Neural cell (in vitro differentiated cells): Measurements from ENCODE around the gene MAFB. TPM values are rescaled to one million over a fixed set of nuclear protein-coding genes. Genes with fewer than 3 reads are reported as not detected.

Source experiments
- H2AFZ ChIP-seq: fragments of 200-600, 300-800 bp; sonication (generic), shearing (Covaris generic); 2 replicates; pipeline ENCODE4 v1.6.0; 2014; ENCODE audit warnings: low read depth, mild to moderate bottlenecking, antibody characterized with exemption, low read length, moderate library complexity
- H3F3A ChIP-seq: fragments of 200-600 bp; shearing (Covaris generic); 2 replicates; pipeline ENCODE4 v1.6.1; 2016; ENCODE audit warnings: mild to moderate bottlenecking, moderate library complexity, mixed read lengths, antibody characterized with exemption, low read length; ENCODE audit not compliant: insufficient read depth, poor library complexity, severe bottlenecking
- H3K27ac ChIP-seq: fragments of 200-600, 300-800 bp; sonication (generic), shearing (Covaris generic); 2 replicates; pipeline ENCODE4 v1.5.1; 2014; ENCODE audit warnings: mild to moderate bottlenecking, low read length, moderate library complexity
- H3K27me3 ChIP-seq: fragments of 300-800, 200-600 bp; sonication (generic), shearing (Covaris generic); 2 replicates; pipeline ENCODE4 v1.6.0; 2014; ENCODE audit warnings: mild to moderate bottlenecking, low read depth, low read length, moderate library complexity; ENCODE audit not compliant: insufficient read depth
- H3K36me3 ChIP-seq: fragments of 300-800, 200-600 bp; sonication (generic), shearing (Covaris generic); 2 replicates; pipeline ENCODE4 v1.5.1; 2014; ENCODE audit warnings: mild to moderate bottlenecking, antibody characterized with exemption, low read length, moderate library complexity; ENCODE audit not compliant: insufficient read depth
- H3K4me2 ChIP-seq: fragments of 300-800, 200-600 bp; sonication (generic), shearing (Covaris generic); 2 replicates; pipeline ENCODE4 v1.6.0; 2014; ENCODE audit warnings: mild to moderate bottlenecking, low read length
- H3K4me3 ChIP-seq: fragments of 300-800, 200-600 bp; sonication (generic), shearing (Covaris generic); 2 replicates; pipeline ENCODE4 v1.5.1; 2014; ENCODE audit warnings: mild to moderate bottlenecking, low read length, moderate library complexity
- H3K79me2 ChIP-seq: fragments of 200-600 bp; shearing (Covaris generic); replicated peaks from 2 replicates; pipeline ENCODE4 v1.6.0; 2014; ENCODE audit warnings: mild to moderate bottlenecking, low read length, moderate library complexity; ENCODE audit not compliant: insufficient read depth
- H3K9ac ChIP-seq: fragments of 300-800, 200-600 bp; sonication (generic), shearing (Covaris generic); 2 replicates; pipeline ENCODE4 v1.6.1; 2016; ENCODE audit warnings: mild to moderate bottlenecking, low read length, mixed read lengths
- H3K9me2 ChIP-seq: fragments of 200-600 bp; shearing (Covaris generic); 2 replicates; pipeline ENCODE4 v1.6.1; 2016; ENCODE audit warnings: mild to moderate bottlenecking, low read length, mixed read lengths; ENCODE audit not compliant: insufficient read depth
- H3K9me3 ChIP-seq: fragments of 200-600, 300-800 bp; sonication (generic), shearing (Covaris generic); 2 replicates; pipeline ENCODE4 v1.6.1; 2016; ENCODE audit warnings: mild to moderate bottlenecking, mixed run types, low read length, moderate library complexity, mixed read lengths
- H4K20me1 ChIP-seq: fragments of 200-600 bp; shearing (Covaris generic); 2 replicates; pipeline ENCODE4 v1.6.1; 2016; ENCODE audit warnings: mild to moderate bottlenecking, mixed run types; ENCODE audit not compliant: insufficient read depth
- EP300 ChIP-seq: fragments of 450-650 bp; conservative IDR thresholded peaks from 2 replicates; pipeline ENCODE4 v1.6.1; 2014; ENCODE audit warnings: antibody characterized with exemption, mild to moderate bottlenecking, moderate library complexity; ENCODE audit not compliant: poor library complexity, severe bottlenecking
- EZH2 ChIP-seq: fragments of 200-600, 300-800 bp; shearing (Covaris generic), sonication (generic); IDR thresholded peaks from 2 replicates; pipeline ENCODE4 v1.6.1; 2014; ENCODE audit warnings: antibody characterized with exemption, low read length, borderline replicate concordance, mild to moderate bottlenecking; ENCODE audit not compliant: insufficient read depth, poor library complexity, severe bottlenecking
- MXI1 ChIP-seq: fragments of 450-650 bp; conservative IDR thresholded peaks from 2 replicates; pipeline ENCODE4 v1.6.1; 2014; ENCODE audit warnings: antibody characterized with exemption, mild to moderate bottlenecking; ENCODE audit not compliant: poor library complexity, severe bottlenecking
- POLR2AphosphoS5 ChIP-seq: IDR thresholded peaks from 2 replicates; pipeline ENCODE4 v1.6.1; 2012
- RAD21 ChIP-seq: fragments of 450-650 bp; conservative IDR thresholded peaks from 2 replicates; pipeline ENCODE4 v1.6.1; 2014; ENCODE audit warnings: antibody characterized with exemption, mild to moderate bottlenecking, moderate library complexity
- SMC3 ChIP-seq: fragments of 450-650 bp; conservative IDR thresholded peaks from 2 replicates; pipeline ENCODE4 v1.6.1; 2014; ENCODE audit warnings: antibody characterized with exemption, mild to moderate bottlenecking, moderate library complexity; ENCODE audit not compliant: poor library complexity
- TAF1 ChIP-seq: IDR thresholded peaks from 2 replicates; pipeline ENCODE4 v1.6.1; 2012; ENCODE audit warnings: low read depth
- polyA plus RNA-seq: library from polyadenylated mRNA; depleted of rRNA; stranded (reverse); fragments of >200 nt; gene quantifications from 2 replicates; pipeline ENCODE4 v1.2.3, GENCODE V29; 2014
- TF ChIP-seq, protein P1 (sequence below): IDR thresholded peaks from 2 replicates; pipeline ENCODE4 v1.6.1; 2012; ENCODE audit warnings: borderline replicate concordance
- TF ChIP-seq, protein P2 (sequence below): fragments of 450-650 bp; IDR thresholded peaks from 2 replicates; pipeline ENCODE4 v1.5.1; 2014; ENCODE audit warnings: antibody characterized with exemption, mild to moderate bottlenecking, moderate library complexity; ENCODE audit not compliant: poor library complexity, severe bottlenecking

MAFB gene
- polyA plus RNA-seq, 1 donor from 2014 or later, result 5.6 TPM

DNA sequence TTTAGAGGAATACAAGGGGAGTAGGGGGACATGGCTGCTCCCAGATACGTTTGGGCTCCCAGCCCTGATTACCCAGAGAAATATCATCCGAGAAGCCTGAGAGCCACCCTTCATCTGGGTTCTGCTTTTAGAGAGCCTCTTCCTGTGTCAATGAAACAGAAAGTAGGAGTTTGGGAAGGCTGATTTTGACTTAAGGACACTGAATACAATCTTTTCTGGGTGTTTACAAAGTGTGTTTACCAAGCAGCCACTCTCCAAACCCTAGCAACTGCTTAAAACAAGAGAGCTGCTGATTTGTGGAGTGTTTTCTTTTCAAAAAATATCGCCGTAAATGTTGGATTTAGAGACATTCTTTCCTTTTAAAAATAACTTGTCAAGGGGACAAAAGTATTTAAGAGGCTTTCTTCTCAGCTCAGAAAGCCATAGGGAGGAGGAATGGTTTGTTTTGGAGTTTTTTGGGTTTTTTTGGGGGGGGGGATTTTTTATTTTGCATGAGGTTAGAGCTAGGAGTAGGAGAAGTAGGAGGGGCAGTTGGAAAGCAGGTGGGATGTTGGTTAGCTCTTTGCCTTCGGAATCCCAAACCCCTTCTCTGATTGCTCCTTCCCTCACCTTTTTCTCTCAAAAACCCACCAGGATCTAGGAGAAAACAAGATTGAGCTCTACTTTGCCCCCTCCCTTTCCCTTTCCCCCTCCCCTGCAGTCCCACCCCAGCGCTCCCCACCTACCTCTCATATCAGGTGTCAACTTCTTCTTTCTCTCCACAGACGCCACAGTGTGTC, 12.4 kb downstream of the MAFB start:
- Histone ChIP-seq H3K79me2 (no peaks in the 10 kb centered on the region), H3F3A (no peaks in the 10 kb centered on the region), H3K9me3 (no peaks in the 10 kb centered on the region), H3K4me2 (no peak overlapping the region), H3K9me2 (no peaks in the 10 kb centered on the region), H3K27ac (no peak overlapping the region), H4K20me1 (no peaks in the 10 kb centered on the region), H3K4me3 (no peak overlapping the region), H3K36me3 (no peaks in the 10 kb centered on the region), H3K27me3 (peaks cover 26% of the 10 kb centered on the region), H2AFZ (no peak overlapping the region), H3K9ac (no peak overlapping the region)
- TF ChIP-seq EZH2 (no peak), TAF1 (no peak), SMC3 (no peak), RAD21 (no peak), POLR2AphosphoS5 (no peak), MXI1 (no peak), EP300 (no peak)
- TF ChIP-seq, protein P1, sequence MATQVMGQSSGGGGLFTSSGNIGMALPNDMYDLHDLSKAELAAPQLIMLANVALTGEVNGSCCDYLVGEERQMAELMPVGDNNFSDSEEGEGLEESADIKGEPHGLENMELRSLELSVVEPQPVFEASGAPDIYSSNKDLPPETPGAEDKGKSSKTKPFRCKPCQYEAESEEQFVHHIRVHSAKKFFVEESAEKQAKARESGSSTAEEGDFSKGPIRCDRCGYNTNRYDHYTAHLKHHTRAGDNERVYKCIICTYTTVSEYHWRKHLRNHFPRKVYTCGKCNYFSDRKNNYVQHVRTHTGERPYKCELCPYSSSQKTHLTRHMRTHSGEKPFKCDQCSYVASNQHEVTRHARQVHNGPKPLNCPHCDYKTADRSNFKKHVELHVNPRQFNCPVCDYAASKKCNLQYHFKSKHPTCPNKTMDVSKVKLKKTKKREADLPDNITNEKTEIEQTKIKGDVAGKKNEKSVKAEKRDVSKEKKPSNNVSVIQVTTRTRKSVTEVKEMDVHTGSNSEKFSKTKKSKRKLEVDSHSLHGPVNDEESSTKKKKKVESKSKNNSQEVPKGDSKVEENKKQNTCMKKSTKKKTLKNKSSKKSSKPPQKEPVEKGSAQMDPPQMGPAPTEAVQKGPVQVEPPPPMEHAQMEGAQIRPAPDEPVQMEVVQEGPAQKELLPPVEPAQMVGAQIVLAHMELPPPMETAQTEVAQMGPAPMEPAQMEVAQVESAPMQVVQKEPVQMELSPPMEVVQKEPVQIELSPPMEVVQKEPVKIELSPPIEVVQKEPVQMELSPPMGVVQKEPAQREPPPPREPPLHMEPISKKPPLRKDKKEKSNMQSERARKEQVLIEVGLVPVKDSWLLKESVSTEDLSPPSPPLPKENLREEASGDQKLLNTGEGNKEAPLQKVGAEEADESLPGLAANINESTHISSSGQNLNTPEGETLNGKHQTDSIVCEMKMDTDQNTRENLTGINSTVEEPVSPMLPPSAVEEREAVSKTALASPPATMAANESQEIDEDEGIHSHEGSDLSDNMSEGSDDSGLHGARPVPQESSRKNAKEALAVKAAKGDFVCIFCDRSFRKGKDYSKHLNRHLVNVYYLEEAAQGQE, result no peak
- TF ChIP-seq, protein P2, sequence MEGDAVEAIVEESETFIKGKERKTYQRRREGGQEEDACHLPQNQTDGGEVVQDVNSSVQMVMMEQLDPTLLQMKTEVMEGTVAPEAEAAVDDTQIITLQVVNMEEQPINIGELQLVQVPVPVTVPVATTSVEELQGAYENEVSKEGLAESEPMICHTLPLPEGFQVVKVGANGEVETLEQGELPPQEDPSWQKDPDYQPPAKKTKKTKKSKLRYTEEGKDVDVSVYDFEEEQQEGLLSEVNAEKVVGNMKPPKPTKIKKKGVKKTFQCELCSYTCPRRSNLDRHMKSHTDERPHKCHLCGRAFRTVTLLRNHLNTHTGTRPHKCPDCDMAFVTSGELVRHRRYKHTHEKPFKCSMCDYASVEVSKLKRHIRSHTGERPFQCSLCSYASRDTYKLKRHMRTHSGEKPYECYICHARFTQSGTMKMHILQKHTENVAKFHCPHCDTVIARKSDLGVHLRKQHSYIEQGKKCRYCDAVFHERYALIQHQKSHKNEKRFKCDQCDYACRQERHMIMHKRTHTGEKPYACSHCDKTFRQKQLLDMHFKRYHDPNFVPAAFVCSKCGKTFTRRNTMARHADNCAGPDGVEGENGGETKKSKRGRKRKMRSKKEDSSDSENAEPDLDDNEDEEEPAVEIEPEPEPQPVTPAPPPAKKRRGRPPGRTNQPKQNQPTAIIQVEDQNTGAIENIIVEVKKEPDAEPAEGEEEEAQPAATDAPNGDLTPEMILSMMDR, result no peak

DNA sequence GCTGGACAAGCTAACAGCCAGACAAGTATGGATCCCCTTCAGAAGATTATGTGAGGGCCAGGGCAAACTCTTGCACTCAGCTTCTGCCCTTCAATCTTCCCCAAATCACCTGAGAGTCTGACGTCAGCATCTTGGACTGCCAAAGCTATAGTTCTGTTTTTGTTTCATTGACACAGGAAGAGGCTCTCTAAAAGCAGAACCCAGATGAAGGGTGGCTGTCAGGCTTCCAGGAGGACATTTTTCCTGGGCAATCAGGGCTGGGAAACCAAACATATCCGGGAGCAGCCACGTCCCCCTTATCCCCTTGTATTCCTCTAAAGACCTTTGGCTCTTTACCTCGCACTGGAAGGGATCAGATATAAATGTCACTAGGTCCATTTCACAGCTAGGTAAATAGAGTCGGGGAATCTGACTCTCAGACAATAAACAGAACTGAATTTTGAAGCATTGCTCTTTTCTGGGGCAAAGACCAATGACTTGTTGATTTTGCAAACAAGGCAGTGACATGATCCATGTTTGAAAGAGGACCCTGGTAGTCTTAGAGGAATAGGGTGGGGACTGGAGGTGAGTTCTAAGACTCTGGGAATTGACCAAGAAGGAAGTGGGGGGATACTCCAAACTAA, 13.3 kb downstream of the MAFB start:
- Histone ChIP-seq H3K79me2 (no peaks in the 10 kb centered on the region), H3F3A (no peaks in the 10 kb centered on the region), H3K4me2 (no peak overlapping the region), H3K27ac (no peak overlapping the region), H3K9ac (no peak overlapping the region), H3K9me3 (no peaks in the 10 kb centered on the region), H4K20me1 (no peaks in the 10 kb centered on the region), H3K27me3 (peaks cover 16% of the 10 kb centered on the region), H2AFZ (no peak overlapping the region), H3K4me3 (no peak overlapping the region), H3K36me3 (no peaks in the 10 kb centered on the region), H3K9me2 (no peaks in the 10 kb centered on the region)
- TF ChIP-seq TAF1, result no peak
- TF ChIP-seq, protein P2, result no peak
- TF ChIP-seq, protein P1, result no peak
- TF ChIP-seq POLR2AphosphoS5, result no peak
- no peak for TF ChIP-seq EP300
- no peak for TF ChIP-seq MXI1
- no peak for TF ChIP-seq RAD21
- no peak for TF ChIP-seq EZH2
- no peak for TF ChIP-seq SMC3
